GM19238 (cell line): ENCODE results near the gene RPS29.
A peak's percentile ranks its signal among the peaks of the same experiment; 100 is the strongest.
"Not testable (repeated sequence)": the region's sequence is repeated elsewhere in the genome, so short reads cannot be mapped to it uniquely, and the experiment has no call there.

Experiments
- DNase-seq: peaks from one replicate; pipeline ENCODE4 v3.0.0; 2011; ENCODE audit warnings: low spot score; ENCODE audit not compliant: insufficient read length

The RPS29 gene

GRCh38 chr14:49585803-49586672, at the start of gene RPS29:
RPS29 (minus strand) TSS chr14:49586380; CDS start chr14:49586346, 34 bp downstream.
- DNase-seq, result peak; percentile 58

GRCh38 chr14:49634547-49635334, 48.6 kb upstream of the RPS29 start, which contains the start of gene DNAAF2:
DNAAF2 (minus strand) TSS chr14:49635244; CDS start chr14:49635149, 95 bp downstream.
- peak; percentile 35 for DNase-seq

- peak; percentile 88 for DNase-seq
Measured at GRCh38 chr14:49633640-49634546, 47.7 kb upstream of the RPS29 start.

- DNase-seq, result no peak
Measured at GRCh38 chr14:49623941-49624839, 38.0 kb upstream of the RPS29 start.

GRCh38 chr14:49623387-49623786, 37.2 kb upstream of the RPS29 start:
- no peak for DNase-seq

- no peak for DNase-seq
Measured at GRCh38 chr14:49622022-49622607, 35.9 kb upstream of the RPS29 start.

GRCh38 chr14:49621114-49621881, 35.1 kb upstream of the RPS29 start:
- no peak for DNase-seq

- peak; percentile 90 for DNase-seq
Measured at GRCh38 chr14:49620182-49621113, 34.3 kb upstream of the RPS29 start, which contains the start of the genes MGAT2 and RPL36AL. MGAT2 (plus strand) TSS chr14:49620799; CDS start chr14:49621269, 470 bp downstream. RPL36AL (minus strand) TSS chr14:49620626; CDS start chr14:49619104, 1,522 bp downstream.

- DNase-seq, result no peak
Measured at GRCh38 chr14:49619730-49620129, 33.5 kb upstream of the RPS29 start.

GRCh38 chr14:49619273-49619672, 33.1 kb upstream of the RPS29 start:
- not testable (repeated sequence) for DNase-seq

- no peak for DNase-seq
Measured at GRCh38 chr14:49617852-49618519, 31.8 kb upstream of the RPS29 start.

GRCh38 chr14:49615776-49616175, 29.6 kb upstream of the RPS29 start:
- DNase-seq, result no peak

GRCh38 chr14:49614196-49614595, 28.0 kb upstream of the RPS29 start:
- no peak for DNase-seq

- no peak for DNase-seq
Measured at GRCh38 chr14:49612671-49613070, 26.5 kb upstream of the RPS29 start.

GRCh38 chr14:49612251-49612650, 26.1 kb upstream of the RPS29 start:
- no peak for DNase-seq

GRCh38 chr14:49607583-49607982, 21.4 kb upstream of the RPS29 start:
- no peak for DNase-seq
